ENCODE data around the gene COL4A3. TPM values are rescaled to one million over a fixed set of nuclear protein-coding genes. Genes with fewer than 3 reads are reported as not detected.

The COL4A3 gene
- total RNA-seq, 2 experiments from 2014 or later = not detected

Other genes with a start within 250 kb of the COL4A3 start
- gene COL4A4, start 419 bp upstream of the COL4A3 start, total RNA-seq = not detected
- 10 to 100 TPM; 63.5 to 64.7 TPM for gene MFF, start 160.6 kb downstream of the COL4A3 start, total RNA-seq
- not detected for gene TM4SF20, start 214.7 kb downstream of the COL4A3 start, total RNA-seq
- not detected for gene SCYGR1, start 223.3 kb downstream of the COL4A3 start, total RNA-seq